ENCODE data around the gene SFXN5. TPM values are rescaled to one million over a fixed set of nuclear protein-coding genes. Genes with fewer than 3 reads are reported as not detected.

Gene SFXN5
- polyA plus RNA-seq, 1 donor from 2014 or later = 5.8 TPM

DNA sequence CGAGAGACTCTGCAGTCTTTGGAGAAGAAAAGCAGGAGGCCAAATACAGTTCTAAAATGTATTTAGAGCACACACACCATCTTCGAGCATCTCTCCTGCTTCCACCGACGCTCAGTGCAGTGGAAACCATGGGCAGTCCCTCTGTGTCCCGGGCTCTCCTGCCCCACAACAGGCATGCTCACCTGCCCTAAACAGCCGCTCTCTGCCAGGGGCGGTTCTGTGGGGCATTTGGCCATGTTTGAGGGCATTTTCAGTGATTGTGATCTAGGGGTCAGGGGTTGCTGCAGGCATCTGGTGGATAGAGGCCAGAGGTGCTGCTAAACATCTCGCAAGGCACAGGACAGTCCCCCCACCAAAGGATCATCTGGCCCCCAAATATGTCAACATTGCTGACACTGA lies 98.4 kb downstream of the SFXN5 start:
- H3K36me3 ChIP-seq (ENCODE audit: insufficient read depth, low read length) = no peaks in the 10 kb centered on the region
- H3F3A ChIP-seq (ENCODE audit: insufficient read depth, low read length, poor library complexity, severe bottlenecking) = no peaks in the 10 kb centered on the region
- no peaks in the 10 kb centered on the region for H3K9me2 ChIP-seq (ENCODE audit: insufficient read depth, low read length)
- no peaks in the 10 kb centered on the region for H3K79me2 ChIP-seq (replicated peaks; ENCODE audit: insufficient read depth, low read length)
- H2AFZ ChIP-seq (ENCODE audit: low read depth, low read length) = no peak overlapping the region
- H3K27ac ChIP-seq (ENCODE audit: low read length) = no peak overlapping the region
- no peaks in the 10 kb centered on the region for H3K27me3 ChIP-seq (ENCODE audit: insufficient read depth, low read depth, low read length)
- H3K4me3 ChIP-seq (ENCODE audit: low read length) = no peak overlapping the region
- no peak overlapping the region for H3K9ac ChIP-seq (ENCODE audit: low read length)
- H3K4me2 ChIP-seq (ENCODE audit: low read length) = no peak overlapping the region
- TF ChIP-seq EP300 (conservative IDR thresholded peaks at IDR 0.05; ENCODE audit: poor library complexity, severe bottlenecking) (no peak), EZH2 (IDR thresholded peaks at IDR 0.05; ENCODE audit: borderline replicate concordance, insufficient read depth, low read length, poor library complexity, severe bottlenecking) (no peak), MXI1 (conservative IDR thresholded peaks at IDR 0.05; ENCODE audit: poor library complexity, severe bottlenecking) (no peak), SMC3 (conservative IDR thresholded peaks at IDR 0.05; ENCODE audit: poor library complexity) (no peak), REST (IDR thresholded peaks at IDR 0.05; ENCODE audit: borderline replicate concordance) (no peak), RAD21 (conservative IDR thresholded peaks at IDR 0.05) (no peak), POLR2AphosphoS5 (IDR thresholded peaks at IDR 0.05) (no peak), TAF1 (IDR thresholded peaks at IDR 0.05; ENCODE audit: low read depth) (no peak)
- TF ChIP-seq, protein P1, sequence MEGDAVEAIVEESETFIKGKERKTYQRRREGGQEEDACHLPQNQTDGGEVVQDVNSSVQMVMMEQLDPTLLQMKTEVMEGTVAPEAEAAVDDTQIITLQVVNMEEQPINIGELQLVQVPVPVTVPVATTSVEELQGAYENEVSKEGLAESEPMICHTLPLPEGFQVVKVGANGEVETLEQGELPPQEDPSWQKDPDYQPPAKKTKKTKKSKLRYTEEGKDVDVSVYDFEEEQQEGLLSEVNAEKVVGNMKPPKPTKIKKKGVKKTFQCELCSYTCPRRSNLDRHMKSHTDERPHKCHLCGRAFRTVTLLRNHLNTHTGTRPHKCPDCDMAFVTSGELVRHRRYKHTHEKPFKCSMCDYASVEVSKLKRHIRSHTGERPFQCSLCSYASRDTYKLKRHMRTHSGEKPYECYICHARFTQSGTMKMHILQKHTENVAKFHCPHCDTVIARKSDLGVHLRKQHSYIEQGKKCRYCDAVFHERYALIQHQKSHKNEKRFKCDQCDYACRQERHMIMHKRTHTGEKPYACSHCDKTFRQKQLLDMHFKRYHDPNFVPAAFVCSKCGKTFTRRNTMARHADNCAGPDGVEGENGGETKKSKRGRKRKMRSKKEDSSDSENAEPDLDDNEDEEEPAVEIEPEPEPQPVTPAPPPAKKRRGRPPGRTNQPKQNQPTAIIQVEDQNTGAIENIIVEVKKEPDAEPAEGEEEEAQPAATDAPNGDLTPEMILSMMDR (IDR thresholded peaks at IDR 0.05; ENCODE audit: poor library complexity, severe bottlenecking) = no peak
- no peaks in the 10 kb centered on the region for H3K9me3 ChIP-seq (ENCODE audit: low read length)
- H4K20me1 ChIP-seq (ENCODE audit: insufficient read depth) = no peaks in the 10 kb centered on the region

DNA sequence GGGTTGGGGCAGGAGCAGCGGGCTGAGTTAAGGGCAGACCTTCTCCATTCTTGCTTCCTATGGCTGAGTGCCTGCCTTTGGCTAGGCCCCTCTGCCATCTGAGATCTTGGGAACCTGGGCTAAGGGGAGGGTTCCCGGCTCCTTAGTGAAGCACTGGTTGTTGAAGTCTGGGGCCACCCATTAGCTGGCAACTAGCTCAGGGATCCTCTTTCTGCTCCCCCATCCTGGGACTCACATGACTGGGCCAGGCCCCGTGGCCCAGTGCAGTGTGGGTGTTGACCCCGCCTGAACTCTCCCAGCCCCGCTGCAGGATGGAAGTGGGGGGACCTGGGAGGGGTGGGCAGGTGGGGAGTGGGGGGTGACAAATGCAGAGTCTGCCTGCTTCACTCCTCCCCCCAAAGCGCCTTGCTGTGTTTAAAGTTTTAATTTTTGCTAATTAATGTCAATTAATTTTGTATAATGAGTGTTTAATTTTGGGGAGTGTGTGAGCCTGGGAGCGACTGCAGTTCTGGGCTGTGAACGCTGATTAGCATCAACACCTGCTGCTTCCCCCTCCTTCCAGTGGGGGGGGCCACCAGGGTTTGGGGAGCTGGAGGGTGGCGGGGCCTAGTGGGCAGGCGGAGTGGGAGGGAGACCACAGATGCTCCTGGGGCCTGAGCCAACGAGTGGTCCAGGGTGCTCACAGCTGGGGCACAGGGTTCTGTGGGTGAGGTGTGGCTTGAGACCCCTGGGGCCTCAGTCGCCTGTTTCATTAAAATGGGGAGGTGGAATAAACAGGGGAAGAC lies 99.0 kb downstream of the SFXN5 start:
- Histone ChIP-seq H3K36me3 (ENCODE audit: insufficient read depth, low read length) (no peaks in the 10 kb centered on the region), H3K79me2 (replicated peaks; ENCODE audit: insufficient read depth, low read length) (no peaks in the 10 kb centered on the region), H3K9me2 (ENCODE audit: insufficient read depth, low read length) (no peaks in the 10 kb centered on the region), H3F3A (ENCODE audit: insufficient read depth, low read length, poor library complexity, severe bottlenecking) (no peaks in the 10 kb centered on the region), H3K27me3 (ENCODE audit: insufficient read depth, low read depth, low read length) (no peaks in the 10 kb centered on the region), H4K20me1 (ENCODE audit: insufficient read depth) (no peaks in the 10 kb centered on the region), H3K27ac (ENCODE audit: low read length) (no peak overlapping the region), H3K4me3 (ENCODE audit: low read length) (no peak overlapping the region), H3K9me3 (ENCODE audit: low read length) (no peaks in the 10 kb centered on the region), H3K4me2 (ENCODE audit: low read length) (no peak overlapping the region), H3K9ac (ENCODE audit: low read length) (no peak overlapping the region), H2AFZ (ENCODE audit: low read depth, low read length) (no peak overlapping the region)
- TF ChIP-seq, protein P1 (IDR thresholded peaks at IDR 0.05; ENCODE audit: poor library complexity, severe bottlenecking) = no peak

Measured in neural cell (in vitro differentiated cells).